Measurements from ENCODE around the gene ESPN.

Gene ESPN

GRCh38 chr1:6473974-6474814 is 49.6 kb downstream of the ESPN start:
- DNase-seq, result no peak
- Histone ChIP-seq H3K27ac (ENCODE audit: insufficient read depth in 1 of 2, low read depth in 1 of 2, low read length in 2 of 2, poor library complexity in 1 of 2, severe bottlenecking in 2 of 2) (no peak overlapping the region), H3K4me3 (ENCODE audit: control insufficient read depth in 1 of 7, extremely low read depth in 1 of 7, insufficient read depth in 4 of 7, low read depth in 2 of 7, low read length in 6 of 7) (no peak overlapping the region), H3K27me3 (replicated peaks in 2 of 5; ENCODE audit: control insufficient read depth in 4 of 5, insufficient read depth in 5 of 5, low read length in 4 of 5) (peaks cover 0 to 4% (median 0%) of the 10 kb centered on the region in 5 experiments), H3K4me1 (ENCODE audit: control extremely low read depth in 1 of 4, control insufficient read depth in 4 of 4, insufficient read depth in 4 of 4, low read length in 3 of 4) (no peaks in the 10 kb centered on the region), H3K9me3 (ENCODE audit: control extremely low read depth in 1 of 5, control insufficient read depth in 4 of 5, insufficient read depth in 2 of 5, low read depth in 1 of 5, low read length in 4 of 5) (no peaks in the 10 kb centered on the region), H3K36me3 (ENCODE audit: control insufficient read depth in 4 of 4, insufficient read depth in 4 of 4, low read length in 3 of 4) (no peaks in the 10 kb centered on the region)
- ChIA-PET CTCF (interaction anchor here (1.1 to 2.7 kb wide), 2 partner anchors 12 to 29 kb away, joined by 3 to 7 read pairs; no protein-coding TSS in a partner anchor), POLR2A (no interaction called here)
- 97% methylated on average over 18 of the region's 33 CpGs for WGBS (ENCODE audit: insufficient coverage)

- Histone ChIP-seq H3K9me3 (ENCODE audit: control extremely low read depth in 1 of 5, control insufficient read depth in 4 of 5, insufficient read depth in 2 of 5, low read depth in 1 of 5, low read length in 4 of 5) (no peaks in the 10 kb centered on the region), H3K36me3 (ENCODE audit: control insufficient read depth in 4 of 4, insufficient read depth in 4 of 4, low read length in 3 of 4) (no peaks in the 10 kb centered on the region), H3K27me3 (replicated peaks in 2 of 5; ENCODE audit: control insufficient read depth in 4 of 5, insufficient read depth in 5 of 5, low read length in 4 of 5) (peaks cover 0 to 4% (median 0%) of the 10 kb centered on the region in 5 experiments), H3K4me1 (ENCODE audit: control extremely low read depth in 1 of 4, control insufficient read depth in 4 of 4, insufficient read depth in 4 of 4, low read length in 3 of 4) (no peaks in the 10 kb centered on the region), H3K4me3 (ENCODE audit: control insufficient read depth in 1 of 7, extremely low read depth in 1 of 7, insufficient read depth in 4 of 7, low read depth in 2 of 7, low read length in 6 of 7) (no peak overlapping the region), H3K27ac (ENCODE audit: insufficient read depth in 1 of 2, low read depth in 1 of 2, low read length in 2 of 2, poor library complexity in 1 of 2, severe bottlenecking in 2 of 2) (no peak overlapping the region)
- ChIA-PET CTCF (no interaction called here), POLR2A (no interaction called here)
- no peak for DNase-seq
- 88% methylated on average over 10 of the region's 13 CpGs for WGBS (ENCODE audit: insufficient coverage)
These were observed 50.3 kb downstream of the ESPN start for GRCh38 chr1:6474815-6475282.

- H3K9me3 ChIP-seq (ENCODE audit: control extremely low read depth in 1 of 5, control insufficient read depth in 4 of 5, insufficient read depth in 2 of 5, low read depth in 1 of 5, low read length in 4 of 5), result no peaks in the 10 kb centered on the region
- no peaks in the 10 kb centered on the region for H3K36me3 ChIP-seq (ENCODE audit: control insufficient read depth in 4 of 4, insufficient read depth in 4 of 4, low read length in 3 of 4)
- no peak overlapping the region for H3K27ac ChIP-seq (ENCODE audit: insufficient read depth in 1 of 2, low read depth in 1 of 2, low read length in 2 of 2, poor library complexity in 1 of 2, severe bottlenecking in 2 of 2)
- CTCF ChIA-PET, result interaction anchor here (0.9 to 1.6 kb wide), 2 partner anchors 11 to 61 kb away, joined by 3 read pairs; no protein-coding TSS in a partner anchor
- peaks cover 0 to 4% (median 0%) of the 10 kb centered on the region in 5 experiments for H3K27me3 ChIP-seq (replicated peaks in 2 of 5; ENCODE audit: control insufficient read depth in 4 of 5, insufficient read depth in 5 of 5, low read length in 4 of 5)
- POLR2A ChIA-PET, result no interaction called here
- 33% methylated on average over 28 of the region's 33 CpGs for WGBS (ENCODE audit: insufficient coverage)
- peak; percentile 40 to 51 (median 43) for DNase-seq
- H3K4me1 ChIP-seq (ENCODE audit: control extremely low read depth in 1 of 4, control insufficient read depth in 4 of 4, insufficient read depth in 4 of 4, low read length in 3 of 4), result no peaks in the 10 kb centered on the region
- H3K4me3 ChIP-seq (ENCODE audit: control insufficient read depth in 1 of 7, extremely low read depth in 1 of 7, insufficient read depth in 4 of 7, low read depth in 2 of 7, low read length in 6 of 7), result no peak overlapping the region
These were observed 51.0 kb downstream of the ESPN start for GRCh38 chr1:6475381-6476133.

- Histone ChIP-seq H3K9me3 (ENCODE audit: control extremely low read depth in 1 of 5, control insufficient read depth in 4 of 5, insufficient read depth in 2 of 5, low read depth in 1 of 5, low read length in 4 of 5) (no peaks in the 10 kb centered on the region), H3K27ac (ENCODE audit: insufficient read depth in 1 of 2, low read depth in 1 of 2, low read length in 2 of 2, poor library complexity in 1 of 2, severe bottlenecking in 2 of 2) (no peak overlapping the region), H3K4me1 (ENCODE audit: control extremely low read depth in 1 of 4, control insufficient read depth in 4 of 4, insufficient read depth in 4 of 4, low read length in 3 of 4) (no peaks in the 10 kb centered on the region), H3K4me3 (ENCODE audit: control insufficient read depth in 1 of 7, extremely low read depth in 1 of 7, insufficient read depth in 4 of 7, low read depth in 2 of 7, low read length in 6 of 7) (no peak overlapping the region), H3K36me3 (ENCODE audit: control insufficient read depth in 4 of 4, insufficient read depth in 4 of 4, low read length in 3 of 4) (no peaks in the 10 kb centered on the region), H3K27me3 (replicated peaks in 2 of 5; ENCODE audit: control insufficient read depth in 4 of 5, insufficient read depth in 5 of 5, low read length in 4 of 5) (peaks cover 0 to 6% (median 0%) of the 10 kb centered on the region in 5 experiments)
- 100% methylated on average over 5 of the region's 5 CpGs for WGBS (ENCODE audit: insufficient coverage)
- DNase-seq, result no peak
- ChIA-PET POLR2A (no interaction called here), CTCF (interaction anchor here (0.6 to 1.6 kb wide), 6 partner anchors 10 to 229 kb away, joined by 3 to 4 read pairs (median 3); no protein-coding TSS in a partner anchor)
These were observed 51.9 kb downstream of the ESPN start for GRCh38 chr1:6476483-6476882.

GRCh38 chr1:6477039-6477820 is 52.7 kb downstream of the ESPN start:
- DNase-seq, result no peak
- CTCF ChIA-PET, result interaction anchor here (0.6 to 4.6 kb wide), 9 partner anchors 9 to 230 kb away, joined by 3 to 20 read pairs (median 3); partner anchors contain the start of gene PLEKHG5
- peaks cover 0 to 11% (median 3%) of the 10 kb centered on the region in 5 experiments for H3K27me3 ChIP-seq (replicated peaks in 2 of 5; ENCODE audit: control insufficient read depth in 4 of 5, insufficient read depth in 5 of 5, low read length in 4 of 5)
- no peak overlapping the region for H3K27ac ChIP-seq (ENCODE audit: insufficient read depth in 1 of 2, low read depth in 1 of 2, low read length in 2 of 2, poor library complexity in 1 of 2, severe bottlenecking in 2 of 2)
- no peaks in the 10 kb centered on the region for H3K4me1 ChIP-seq (ENCODE audit: control extremely low read depth in 1 of 4, control insufficient read depth in 4 of 4, insufficient read depth in 4 of 4, low read length in 3 of 4)
- H3K36me3 ChIP-seq (ENCODE audit: control insufficient read depth in 4 of 4, insufficient read depth in 4 of 4, low read length in 3 of 4), result no peaks in the 10 kb centered on the region
- POLR2A ChIA-PET, result no interaction called here
- H3K4me3 ChIP-seq (ENCODE audit: control insufficient read depth in 1 of 7, extremely low read depth in 1 of 7, insufficient read depth in 4 of 7, low read depth in 2 of 7, low read length in 6 of 7), result no peak overlapping the region
- WGBS (ENCODE audit: insufficient coverage), result 95% methylated on average over 18 of the region's 24 CpGs
- H3K9me3 ChIP-seq (ENCODE audit: control extremely low read depth in 1 of 5, control insufficient read depth in 4 of 5, insufficient read depth in 2 of 5, low read depth in 1 of 5, low read length in 4 of 5), result no peaks in the 10 kb centered on the region

GRCh38 chr1:6481820-6482219 is 57.2 kb downstream of the ESPN start:
- Histone ChIP-seq H3K4me1 (ENCODE audit: control extremely low read depth in 1 of 4, control insufficient read depth in 4 of 4, insufficient read depth in 4 of 4, low read length in 3 of 4) (peaks cover 0 to 18% (median 10%) of the 10 kb centered on the region in 4 experiments), H3K27me3 (replicated peaks in 2 of 5; ENCODE audit: control insufficient read depth in 4 of 5, insufficient read depth in 5 of 5, low read length in 4 of 5) (peaks cover 0 to 50% (median 17%) of the 10 kb centered on the region in 5 experiments), H3K36me3 (ENCODE audit: control insufficient read depth in 4 of 4, insufficient read depth in 4 of 4, low read length in 3 of 4) (no peaks in the 10 kb centered on the region), H3K4me3 (ENCODE audit: control insufficient read depth in 1 of 7, extremely low read depth in 1 of 7, insufficient read depth in 4 of 7, low read depth in 2 of 7, low read length in 6 of 7) (no peak overlapping the region), H3K9me3 (ENCODE audit: control extremely low read depth in 1 of 5, control insufficient read depth in 4 of 5, insufficient read depth in 2 of 5, low read depth in 1 of 5, low read length in 4 of 5) (no peaks in the 10 kb centered on the region), H3K27ac (ENCODE audit: insufficient read depth in 1 of 2, low read depth in 1 of 2, low read length in 2 of 2, poor library complexity in 1 of 2, severe bottlenecking in 2 of 2) (no peak overlapping the region)
- ChIA-PET CTCF (interaction anchor here (0.7 kb wide), 1 partner anchor 36 kb away, joined by 3 read pairs; no protein-coding TSS in a partner anchor), POLR2A (no interaction called here)
- WGBS (ENCODE audit: insufficient coverage), result 100% methylated on average over 5 of the region's 5 CpGs
- DNase-seq, result no peak

All from common myeloid progenitor, CD34-positive (primary cell).